ENCODE results near the gene ANKMY2. TPM values are rescaled to one million over a fixed set of nuclear protein-coding genes. Genes with fewer than 3 reads are reported as not detected.

The ANKMY2 gene
- total and polyA plus RNA-seq, 5 donors from 2014 or later = 12.1 to 24.2 (median 19.2) TPM

DNA sequence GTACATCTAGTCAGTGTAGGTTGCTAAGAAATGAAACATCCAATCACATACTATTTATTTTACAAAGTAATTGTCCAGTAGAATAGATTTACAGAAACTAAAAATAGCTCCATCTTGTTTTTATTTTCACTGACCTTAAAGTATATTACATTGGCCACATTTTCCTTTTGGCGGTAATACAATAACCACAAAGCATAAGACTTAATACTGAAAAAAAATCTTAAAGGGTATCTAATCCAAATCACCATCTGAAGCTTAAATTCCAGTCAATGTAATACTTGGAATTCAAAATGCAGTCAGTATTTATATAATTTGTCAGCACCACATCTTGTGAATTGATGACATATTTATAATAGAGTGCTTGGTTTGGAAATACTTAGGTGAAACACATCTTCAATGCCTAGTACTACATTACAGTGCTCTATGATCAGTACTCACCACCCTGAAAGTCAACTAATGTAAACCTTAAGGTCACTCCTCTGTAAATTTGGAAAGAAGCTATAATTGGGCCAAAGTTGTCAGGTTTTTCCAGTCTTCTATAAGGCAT, 8.9 kb downstream of the ANKMY2 start:
- Histone ChIP-seq H3K27me3 (ENCODE audit: control insufficient read depth, insufficient read depth, low read length) (no peaks in the 10 kb centered on the region), H3K9me3 (ENCODE audit: control insufficient read depth in 2 of 2, low read length in 2 of 2) (no peaks in the 10 kb centered on the region), H3K4me3 (ENCODE audit: low read depth, low read length) (no peak overlapping the region), H3K4me1 (ENCODE audit: control insufficient read depth, insufficient read depth, low read length, poor library complexity, severe bottlenecking) (no peaks in the 10 kb centered on the region), H3K27ac (ENCODE audit: insufficient read depth, low read length, poor library complexity, severe bottlenecking) (no peak overlapping the region), H3K36me3 (ENCODE audit: control insufficient read depth, insufficient read depth, low read length) (peaks cover 11% of the 10 kb centered on the region)
- Mint-ChIP-seq H3K4me1 (peaks cover 10 to 21% (median 16%) of the 10 kb centered on the region in 4 donors), H3K36me3 (peaks cover 31% of the 10 kb centered on the region), H3K4me3 (peak overlapping the region in 1 of 4 donors; percentile 27), H3K27ac (no peak overlapping the region), H3K27me3 (no peaks in the 10 kb centered on the region), H3K9me3 (no peaks in the 10 kb centered on the region)
- ATAC-seq (ENCODE audit: low read depth in 2 of 2) (no peak), DNase-seq (no peak)

DNA sequence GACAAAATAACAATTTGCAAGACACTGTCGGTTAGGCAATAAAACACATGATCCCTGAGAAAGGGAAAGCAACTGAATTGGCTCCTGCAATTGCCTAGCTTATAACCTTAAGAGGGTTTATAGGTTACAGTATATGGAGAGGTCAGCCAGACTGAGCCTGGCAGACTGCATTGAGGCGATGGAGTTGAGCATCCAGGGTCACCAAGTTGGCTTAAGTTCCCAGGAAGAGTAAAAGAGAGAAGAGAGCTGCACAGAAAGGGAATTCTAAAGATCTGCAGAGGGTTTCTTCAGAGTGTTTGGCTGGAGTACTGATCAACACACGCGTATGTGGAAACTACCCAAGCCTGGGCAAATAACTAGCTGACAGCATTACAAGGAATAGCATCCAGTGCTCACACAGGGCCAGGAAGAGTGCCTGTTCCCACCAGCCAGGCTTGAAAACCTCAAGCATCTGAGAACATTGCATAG, 11.2 kb downstream of the ANKMY2 start:
- Mint-ChIP-seq H3K4me1 (peaks cover 8 to 23% (median 18%) of the 10 kb centered on the region in 4 donors), H3K4me3 (no peak overlapping the region), H3K9me3 (no peaks in the 10 kb centered on the region), H3K27ac (no peak overlapping the region), H3K27me3 (no peaks in the 10 kb centered on the region), H3K36me3 (peaks cover 32% of the 10 kb centered on the region)
- ATAC-seq (ENCODE audit: low read depth in 2 of 2) = no peak
- Histone ChIP-seq H3K27ac (ENCODE audit: insufficient read depth, low read length, poor library complexity, severe bottlenecking) (no peak overlapping the region), H3K27me3 (ENCODE audit: control insufficient read depth, insufficient read depth, low read length) (no peaks in the 10 kb centered on the region), H3K9me3 (ENCODE audit: control insufficient read depth in 2 of 2, low read length in 2 of 2) (no peaks in the 10 kb centered on the region), H3K4me1 (ENCODE audit: control insufficient read depth, insufficient read depth, low read length, poor library complexity, severe bottlenecking) (no peaks in the 10 kb centered on the region), H3K36me3 (ENCODE audit: control insufficient read depth, insufficient read depth, low read length) (peaks cover 11% of the 10 kb centered on the region), H3K4me3 (ENCODE audit: low read depth, low read length) (no peak overlapping the region)
- DNase-seq = no peak

DNA sequence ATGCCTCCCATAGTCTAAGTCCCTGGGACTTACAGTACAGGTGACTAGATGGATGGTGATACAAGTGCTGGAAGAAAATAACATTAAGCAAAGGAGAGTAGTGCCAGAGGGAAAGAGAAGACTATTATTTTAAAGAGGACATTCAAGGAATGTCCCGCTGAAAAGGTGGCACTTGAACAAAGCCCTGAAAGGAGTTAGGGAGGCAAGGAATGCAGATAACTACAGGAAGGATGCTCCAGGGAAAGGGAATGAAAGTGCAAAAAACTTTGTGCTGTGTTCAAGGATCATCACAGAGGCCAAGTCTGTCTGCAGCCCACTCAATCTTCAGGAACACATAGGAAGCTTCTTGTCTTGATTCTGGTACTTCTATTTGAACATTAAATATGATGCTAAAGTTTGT, 14.9 kb downstream of the ANKMY2 start:
- ATAC-seq (ENCODE audit: low read depth in 2 of 2) = no peak
- no peak overlapping the region for H3K4me3 Mint-ChIP-seq
- Histone ChIP-seq H3K27ac (ENCODE audit: insufficient read depth, low read length, poor library complexity, severe bottlenecking) (no peak overlapping the region), H3K4me3 (ENCODE audit: low read depth, low read length) (no peak overlapping the region), H3K9me3 (ENCODE audit: control insufficient read depth in 2 of 2, low read length in 2 of 2) (no peaks in the 10 kb centered on the region), H3K36me3 (ENCODE audit: control insufficient read depth, insufficient read depth, low read length) (peaks cover 10% of the 10 kb centered on the region), H3K27me3 (ENCODE audit: control insufficient read depth, insufficient read depth, low read length) (no peaks in the 10 kb centered on the region), H3K4me1 (ENCODE audit: control insufficient read depth, insufficient read depth, low read length, poor library complexity, severe bottlenecking) (no peaks in the 10 kb centered on the region)
- H3K4me1 Mint-ChIP-seq = peaks cover 4 to 7% (median 5%) of the 10 kb centered on the region in 4 donors
- H3K27me3 Mint-ChIP-seq = no peaks in the 10 kb centered on the region
- no peak overlapping the region for H3K27ac Mint-ChIP-seq
- no peak for DNase-seq
- H3K9me3 Mint-ChIP-seq = no peaks in the 10 kb centered on the region
- peaks cover 26% of the 10 kb centered on the region for H3K36me3 Mint-ChIP-seq

DNA sequence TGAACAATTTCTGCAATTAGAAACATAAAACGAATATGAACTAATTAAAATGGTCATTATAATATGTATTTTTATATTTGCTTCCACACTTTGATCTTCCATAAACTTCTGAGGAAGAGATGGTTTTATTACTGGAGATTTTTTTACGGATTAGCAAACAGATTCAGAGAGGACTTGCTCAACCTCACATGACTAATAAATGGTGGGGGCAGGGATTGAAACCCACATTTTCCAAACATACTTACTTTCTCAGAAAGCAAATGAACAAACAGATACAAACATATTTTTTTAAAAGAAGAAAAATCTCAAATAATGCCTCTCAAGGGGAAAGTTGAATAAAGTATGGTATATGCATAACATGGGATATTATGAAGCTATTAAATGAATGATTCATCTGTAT, 18.3 kb downstream of the ANKMY2 start:
- Mint-ChIP-seq H3K27ac (no peak overlapping the region), H3K4me1 (peaks cover 2 to 11% (median 3%) of the 10 kb centered on the region in 4 donors), H3K4me3 (no peak overlapping the region), H3K9me3 (peaks cover 0 to 1% (median 0%) of the 10 kb centered on the region in 7 donors), H3K27me3 (no peaks in the 10 kb centered on the region), H3K36me3 (peaks cover 38% of the 10 kb centered on the region)
- ATAC-seq (ENCODE audit: low read depth in 2 of 2) (no peak), DNase-seq (no peak)
- H3K36me3 ChIP-seq (ENCODE audit: control insufficient read depth, insufficient read depth, low read length) = peaks cover 22% of the 10 kb centered on the region
- H3K4me3 ChIP-seq (ENCODE audit: low read depth, low read length) = no peak overlapping the region
- no peaks in the 10 kb centered on the region for H3K4me1 ChIP-seq (ENCODE audit: control insufficient read depth, insufficient read depth, low read length, poor library complexity, severe bottlenecking)
- no peak overlapping the region for H3K27ac ChIP-seq (ENCODE audit: insufficient read depth, low read length, poor library complexity, severe bottlenecking)
- no peaks in the 10 kb centered on the region for H3K9me3 ChIP-seq (ENCODE audit: control insufficient read depth in 2 of 2, low read length in 2 of 2)
- H3K27me3 ChIP-seq (ENCODE audit: control insufficient read depth, insufficient read depth, low read length) = no peaks in the 10 kb centered on the region

DNA sequence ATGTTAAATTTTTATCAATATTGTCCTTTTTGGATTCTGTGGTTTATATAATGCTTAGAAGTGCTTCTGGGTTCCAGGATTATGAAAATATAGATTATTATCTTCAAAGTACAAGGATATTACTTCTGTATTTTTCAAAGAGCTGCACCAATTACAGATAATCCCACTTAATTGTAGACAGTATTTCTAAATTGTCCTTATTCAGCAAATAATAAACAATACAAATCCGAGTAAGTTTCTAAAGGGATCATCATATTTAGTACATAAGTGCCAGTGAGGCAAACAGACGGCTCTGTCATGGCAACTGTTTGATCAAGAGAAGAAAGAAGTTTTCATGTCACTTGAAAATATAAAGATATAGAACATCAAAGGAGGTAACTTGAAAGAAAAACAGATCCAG, 19.2 kb downstream of the ANKMY2 start:
- peaks cover 22% of the 10 kb centered on the region for H3K36me3 ChIP-seq (ENCODE audit: control insufficient read depth, insufficient read depth, low read length)
- H3K27me3 Mint-ChIP-seq = no peaks in the 10 kb centered on the region
- H3K27me3 ChIP-seq (ENCODE audit: control insufficient read depth, insufficient read depth, low read length) = no peaks in the 10 kb centered on the region
- ATAC-seq (ENCODE audit: low read depth in 2 of 2) = no peak
- H3K27ac Mint-ChIP-seq = no peak overlapping the region
- peaks cover 0 to 11% (median 2%) of the 10 kb centered on the region in 4 donors for H3K4me1 Mint-ChIP-seq
- H3K4me3 Mint-ChIP-seq = no peak overlapping the region
- H3K36me3 Mint-ChIP-seq = peaks cover 34% of the 10 kb centered on the region
- peaks cover 0 to 1% (median 0%) of the 10 kb centered on the region in 7 donors for H3K9me3 Mint-ChIP-seq
- DNase-seq = no peak
- no peaks in the 10 kb centered on the region for H3K4me1 ChIP-seq (ENCODE audit: control insufficient read depth, insufficient read depth, low read length, poor library complexity, severe bottlenecking)
- no peak overlapping the region for H3K4me3 ChIP-seq (ENCODE audit: low read depth, low read length)
- no peaks in the 10 kb centered on the region for H3K9me3 ChIP-seq (ENCODE audit: control insufficient read depth in 2 of 2, low read length in 2 of 2)
- H3K27ac ChIP-seq (ENCODE audit: insufficient read depth, low read length, poor library complexity, severe bottlenecking) = no peak overlapping the region

DNA sequence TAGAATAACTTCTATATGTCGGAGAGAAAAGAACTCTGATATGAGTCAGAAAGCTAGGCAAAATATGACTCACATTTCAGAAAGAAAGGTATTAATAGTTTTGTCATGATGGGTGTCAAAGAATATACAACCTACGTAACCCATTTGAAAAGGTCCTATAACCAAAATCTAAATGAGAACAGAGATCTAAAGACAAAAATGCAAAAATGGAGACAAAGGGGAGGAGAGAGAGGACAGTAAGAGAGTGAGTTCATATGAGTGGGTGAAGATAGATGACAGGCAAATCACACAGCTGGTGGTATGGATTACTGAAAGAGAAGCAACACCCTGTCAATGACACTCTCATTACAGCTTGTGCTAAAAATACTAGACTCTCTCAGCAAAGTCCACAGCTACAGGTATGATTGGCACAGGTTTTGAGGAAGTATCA, 25.6 kb downstream of the ANKMY2 start:
- no peak overlapping the region for H3K4me3 ChIP-seq (ENCODE audit: low read depth, low read length)
- no peaks in the 10 kb centered on the region for H3K9me3 ChIP-seq (ENCODE audit: control insufficient read depth in 2 of 2, low read length in 2 of 2)
- Mint-ChIP-seq H3K4me1 (peaks cover 4 to 18% (median 8%) of the 10 kb centered on the region in 4 donors), H3K4me3 (no peak overlapping the region), H3K27me3 (no peaks in the 10 kb centered on the region), H3K9me3 (peaks cover 0 to 1% (median 0%) of the 10 kb centered on the region in 7 donors), H3K27ac (peak overlapping the region in 1 of 3 donors; percentile 47), H3K36me3 (peaks cover 50% of the 10 kb centered on the region)
- no peaks in the 10 kb centered on the region for H3K27me3 ChIP-seq (ENCODE audit: control insufficient read depth, insufficient read depth, low read length)
- DNase-seq (peak in 1 of 3 donors; percentile 42), ATAC-seq (ENCODE audit: low read depth in 2 of 2) (peak in 1 of 2 donors; percentile 52)
- no peak overlapping the region for H3K27ac ChIP-seq (ENCODE audit: insufficient read depth, low read length, poor library complexity, severe bottlenecking)
- H3K36me3 ChIP-seq (ENCODE audit: control insufficient read depth, insufficient read depth, low read length) = peaks cover 36% of the 10 kb centered on the region
- H3K4me1 ChIP-seq (ENCODE audit: control insufficient read depth, insufficient read depth, low read length, poor library complexity, severe bottlenecking) = no peaks in the 10 kb centered on the region

DNA sequence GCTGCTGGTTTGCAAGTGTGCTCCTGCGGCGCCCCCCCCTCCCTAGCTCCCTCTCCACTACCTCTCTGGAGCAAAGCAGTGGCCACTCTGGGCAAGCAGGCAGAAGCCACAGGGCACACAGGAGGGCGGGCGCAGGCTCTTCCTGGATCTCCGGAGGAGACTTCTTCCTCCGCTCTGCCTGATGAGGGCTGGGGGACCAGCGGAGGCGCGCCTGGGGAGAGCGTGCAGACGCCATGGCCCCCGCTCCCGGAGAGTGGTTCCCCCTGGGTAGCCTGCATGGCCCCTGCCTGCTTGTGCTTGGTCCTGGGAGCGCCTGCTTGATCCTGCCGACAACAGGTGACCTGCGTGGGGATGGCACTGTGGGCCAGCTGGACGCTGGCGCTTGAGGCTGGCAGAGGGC, 29.0 kb downstream of the ANKMY2 start:
- Histone ChIP-seq H3K9me3 (ENCODE audit: control insufficient read depth in 2 of 2, low read length in 2 of 2) (no peaks in the 10 kb centered on the region), H3K4me3 (ENCODE audit: low read depth, low read length) (no peak overlapping the region), H3K27ac (ENCODE audit: insufficient read depth, low read length, poor library complexity, severe bottlenecking) (no peak overlapping the region), H3K27me3 (ENCODE audit: control insufficient read depth, insufficient read depth, low read length) (no peaks in the 10 kb centered on the region), H3K4me1 (ENCODE audit: control insufficient read depth, insufficient read depth, low read length, poor library complexity, severe bottlenecking) (no peaks in the 10 kb centered on the region), H3K36me3 (ENCODE audit: control insufficient read depth, insufficient read depth, low read length) (peaks cover 26% of the 10 kb centered on the region)
- H3K4me3 Mint-ChIP-seq = no peak overlapping the region
- H3K9me3 Mint-ChIP-seq = peaks cover 0 to 2% (median 0%) of the 10 kb centered on the region in 7 donors
- no peak for DNase-seq
- H3K27ac Mint-ChIP-seq = no peak overlapping the region
- H3K27me3 Mint-ChIP-seq = no peaks in the 10 kb centered on the region
- ATAC-seq (ENCODE audit: low read depth in 2 of 2) = no peak
- peaks cover 46% of the 10 kb centered on the region for H3K36me3 Mint-ChIP-seq
- H3K4me1 Mint-ChIP-seq = peaks cover 8 to 14% (median 11%) of the 10 kb centered on the region in 4 donors

DNA sequence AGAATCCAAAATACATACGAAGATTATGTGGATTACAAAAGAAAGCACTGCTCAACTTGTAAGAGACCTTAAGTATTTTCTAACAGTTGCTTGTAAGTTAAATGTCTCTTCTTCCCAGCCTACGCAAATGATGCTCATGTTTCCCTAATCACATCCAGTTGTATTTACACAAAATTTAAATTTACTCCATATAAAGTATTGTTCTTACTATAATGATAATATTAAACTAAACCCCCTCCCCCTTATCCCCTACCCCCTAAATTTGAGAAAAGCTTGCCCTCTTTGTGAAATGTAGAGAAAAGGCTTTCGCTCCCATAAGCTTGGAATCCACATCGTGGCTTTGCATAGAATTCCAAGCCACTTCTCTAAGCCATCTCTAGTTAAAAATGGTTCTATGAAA, 29.4 kb downstream of the ANKMY2 start:
- Mint-ChIP-seq H3K27me3 (no peaks in the 10 kb centered on the region), H3K9me3 (peaks cover 0 to 2% (median 0%) of the 10 kb centered on the region in 7 donors), H3K27ac (no peak overlapping the region), H3K4me3 (no peak overlapping the region), H3K36me3 (peaks cover 50% of the 10 kb centered on the region), H3K4me1 (peaks cover 8 to 14% (median 11%) of the 10 kb centered on the region in 4 donors)
- no peak overlapping the region for H3K4me3 ChIP-seq (ENCODE audit: low read depth, low read length)
- ATAC-seq (ENCODE audit: low read depth in 2 of 2) (no peak), DNase-seq (no peak)
- no peaks in the 10 kb centered on the region for H3K9me3 ChIP-seq (ENCODE audit: control insufficient read depth in 2 of 2, low read length in 2 of 2)
- no peaks in the 10 kb centered on the region for H3K27me3 ChIP-seq (ENCODE audit: control insufficient read depth, insufficient read depth, low read length)
- H3K4me1 ChIP-seq (ENCODE audit: control insufficient read depth, insufficient read depth, low read length, poor library complexity, severe bottlenecking) = no peaks in the 10 kb centered on the region
- no peak overlapping the region for H3K27ac ChIP-seq (ENCODE audit: insufficient read depth, low read length, poor library complexity, severe bottlenecking)
- peaks cover 26% of the 10 kb centered on the region for H3K36me3 ChIP-seq (ENCODE audit: control insufficient read depth, insufficient read depth, low read length)
